GM10847 (cell line): ENCODE data around the gene OGDH.

ENCODE experiments used
- POLR2A ChIP-seq: IDR thresholded peaks from 2 replicates; pipeline ENCODE4 v1.6.1; 2011; ENCODE audit not compliant: insufficient read length; ENCODE audit errors: extremely low read depth

OGDH gene

GRCh38 chr7:44716205-44716604 is 109.8 kb downstream of the OGDH start:
- no peak for TF ChIP-seq POLR2A

GRCh38 chr7:44720301-44720700 is 113.9 kb downstream of the OGDH start:
- no peak for TF ChIP-seq POLR2A

- TF ChIP-seq POLR2A = no peak
Observed at GRCh38 chr7:44724276-44724675, 117.8 kb downstream of the OGDH start.

- no peak for TF ChIP-seq POLR2A
Observed at GRCh38 chr7:44727158-44727936, 120.9 kb downstream of the OGDH start.

GRCh38 chr7:44727937-44728262 is 121.5 kb downstream of the OGDH start:
- no peak for TF ChIP-seq POLR2A

GRCh38 chr7:44729949-44730590 is 123.6 kb downstream of the OGDH start:
- TF ChIP-seq POLR2A = no peak

GRCh38 chr7:44733708-44734481 is 127.5 kb downstream of the OGDH start:
- no peak for TF ChIP-seq POLR2A

- no peak for TF ChIP-seq POLR2A
Observed at GRCh38 chr7:44735403-44736165, 129.2 kb downstream of the OGDH start.

- TF ChIP-seq POLR2A = no peak
Observed at GRCh38 chr7:44736896-44737295, 130.5 kb downstream of the OGDH start.

GRCh38 chr7:44738051-44738723 is 131.8 kb downstream of the OGDH start:
- no peak for TF ChIP-seq POLR2A

- no peak for TF ChIP-seq POLR2A
Observed at GRCh38 chr7:44738876-44739665, 132.6 kb downstream of the OGDH start.

GRCh38 chr7:44740055-44740454 is 133.6 kb downstream of the OGDH start:
- no peak for TF ChIP-seq POLR2A

- TF ChIP-seq POLR2A = no peak
Observed at GRCh38 chr7:44743750-44744149, 137.3 kb downstream of the OGDH start.

- peak; percentile 69 for TF ChIP-seq POLR2A
Observed at GRCh38 chr7:44748045-44748947, 141.9 kb downstream of the OGDH start, which contains the start of gene ZMIZ2. TSS of gene ZMIZ2 (plus strand) at chr7:44748847. CDS start at chr7:44756250, 7,403 bp downstream.
